ENCODE results near the gene FNBP1L.

FNBP1L gene

GRCh38 chr1:93436496-93436895 is 11.4 kb upstream of the FNBP1L start:
- Histone ChIP-seq H3K4me2 (ENCODE audit: low read depth, low read length, poor library complexity, severe bottlenecking) (no peak overlapping the region), H3K27me3 (ENCODE audit: insufficient read depth, low read length, poor library complexity, severe bottlenecking) (no peaks in the 10 kb centered on the region), H4K20me1 (ENCODE audit: insufficient read depth, low read length, poor library complexity, severe bottlenecking) (no peaks in the 10 kb centered on the region), H3K36me3 (ENCODE audit: insufficient read depth, low read length) (no peaks in the 10 kb centered on the region), H3K79me2 (ENCODE audit: insufficient read depth, low read length) (no peaks in the 10 kb centered on the region), H3K4me3 (ENCODE audit: low read length, poor library complexity, severe bottlenecking) (no peak overlapping the region), H3K9me2 (replicated peaks; ENCODE audit: low read depth, low read length) (no peaks in the 10 kb centered on the region), H3K9me3 (ENCODE audit: insufficient read depth, low read depth, low read length) (no peaks in the 10 kb centered on the region), H3F3A (ENCODE audit: low read depth) (no peaks in the 10 kb centered on the region), H3K4me1 (ENCODE audit: insufficient read depth, low read length, poor library complexity, severe bottlenecking) (no peaks in the 10 kb centered on the region), H3K9ac (ENCODE audit: low read depth, low read length, poor library complexity, severe bottlenecking) (no peak overlapping the region), H2AFZ (ENCODE audit: low read length) (no peak overlapping the region)
- no peak for TF ChIP-seq EZH2phosphoT487 (IDR thresholded peaks at IDR 0.05; ENCODE audit: borderline replicate concordance)
- no peak for TF ChIP-seq CTCF (conservative IDR thresholded peaks at IDR 0.05; ENCODE audit: low read length)

- Histone ChIP-seq H3K4me2 (ENCODE audit: low read depth, low read length, poor library complexity, severe bottlenecking) (no peak overlapping the region), H3K9me2 (replicated peaks; ENCODE audit: low read depth, low read length) (no peaks in the 10 kb centered on the region), H3K4me3 (ENCODE audit: low read length, poor library complexity, severe bottlenecking) (no peak overlapping the region), H3K9ac (ENCODE audit: low read depth, low read length, poor library complexity, severe bottlenecking) (no peak overlapping the region), H3K9me3 (ENCODE audit: insufficient read depth, low read depth, low read length) (no peaks in the 10 kb centered on the region), H3F3A (ENCODE audit: low read depth) (no peaks in the 10 kb centered on the region), H3K27me3 (ENCODE audit: insufficient read depth, low read length, poor library complexity, severe bottlenecking) (no peaks in the 10 kb centered on the region), H4K20me1 (ENCODE audit: insufficient read depth, low read length, poor library complexity, severe bottlenecking) (no peaks in the 10 kb centered on the region), H3K4me1 (ENCODE audit: insufficient read depth, low read length, poor library complexity, severe bottlenecking) (no peaks in the 10 kb centered on the region), H3K36me3 (ENCODE audit: insufficient read depth, low read length) (no peaks in the 10 kb centered on the region), H2AFZ (ENCODE audit: low read length) (no peak overlapping the region), H3K79me2 (ENCODE audit: insufficient read depth, low read length) (no peaks in the 10 kb centered on the region)
- TF ChIP-seq CTCF (conservative IDR thresholded peaks at IDR 0.05; ENCODE audit: low read length) (peak; percentile 80), EZH2phosphoT487 (IDR thresholded peaks at IDR 0.05; ENCODE audit: borderline replicate concordance) (no peak)
Observed at GRCh38 chr1:93437976-93438605, 9.8 kb upstream of the FNBP1L start.

GRCh38 chr1:93438716-93439115 is 9.2 kb upstream of the FNBP1L start:
- no peaks in the 10 kb centered on the region for H3F3A ChIP-seq (ENCODE audit: low read depth)
- H3K4me3 ChIP-seq (ENCODE audit: low read length, poor library complexity, severe bottlenecking): no peak overlapping the region
- no peaks in the 10 kb centered on the region for H3K27me3 ChIP-seq (ENCODE audit: insufficient read depth, low read length, poor library complexity, severe bottlenecking)
- H3K36me3 ChIP-seq (ENCODE audit: insufficient read depth, low read length): no peaks in the 10 kb centered on the region
- no peaks in the 10 kb centered on the region for H3K9me2 ChIP-seq (replicated peaks; ENCODE audit: low read depth, low read length)
- H3K4me1 ChIP-seq (ENCODE audit: insufficient read depth, low read length, poor library complexity, severe bottlenecking): no peaks in the 10 kb centered on the region
- no peaks in the 10 kb centered on the region for H3K79me2 ChIP-seq (ENCODE audit: insufficient read depth, low read length)
- no peak overlapping the region for H3K9ac ChIP-seq (ENCODE audit: low read depth, low read length, poor library complexity, severe bottlenecking)
- no peak overlapping the region for H2AFZ ChIP-seq (ENCODE audit: low read length)
- no peak for TF ChIP-seq CTCF (conservative IDR thresholded peaks at IDR 0.05; ENCODE audit: low read length)
- no peak for TF ChIP-seq EZH2phosphoT487 (IDR thresholded peaks at IDR 0.05; ENCODE audit: borderline replicate concordance)
- no peak overlapping the region for H3K4me2 ChIP-seq (ENCODE audit: low read depth, low read length, poor library complexity, severe bottlenecking)
- H3K9me3 ChIP-seq (ENCODE audit: insufficient read depth, low read depth, low read length): no peaks in the 10 kb centered on the region
- H4K20me1 ChIP-seq (ENCODE audit: insufficient read depth, low read length, poor library complexity, severe bottlenecking): no peaks in the 10 kb centered on the region

Data from Loucy (cell line).